Measurements from ENCODE around the gene TRIM2. TPM values are rescaled to one million over a fixed set of nuclear protein-coding genes. Genes with fewer than 3 reads are reported as not detected.
A peak's percentile ranks its signal among the peaks of the same experiment; 100 is the strongest.

The TRIM2 gene
- total RNA-seq, 8 experiments from 2014 or later = 41.9 to 184 (median 133) TPM

DNA sequence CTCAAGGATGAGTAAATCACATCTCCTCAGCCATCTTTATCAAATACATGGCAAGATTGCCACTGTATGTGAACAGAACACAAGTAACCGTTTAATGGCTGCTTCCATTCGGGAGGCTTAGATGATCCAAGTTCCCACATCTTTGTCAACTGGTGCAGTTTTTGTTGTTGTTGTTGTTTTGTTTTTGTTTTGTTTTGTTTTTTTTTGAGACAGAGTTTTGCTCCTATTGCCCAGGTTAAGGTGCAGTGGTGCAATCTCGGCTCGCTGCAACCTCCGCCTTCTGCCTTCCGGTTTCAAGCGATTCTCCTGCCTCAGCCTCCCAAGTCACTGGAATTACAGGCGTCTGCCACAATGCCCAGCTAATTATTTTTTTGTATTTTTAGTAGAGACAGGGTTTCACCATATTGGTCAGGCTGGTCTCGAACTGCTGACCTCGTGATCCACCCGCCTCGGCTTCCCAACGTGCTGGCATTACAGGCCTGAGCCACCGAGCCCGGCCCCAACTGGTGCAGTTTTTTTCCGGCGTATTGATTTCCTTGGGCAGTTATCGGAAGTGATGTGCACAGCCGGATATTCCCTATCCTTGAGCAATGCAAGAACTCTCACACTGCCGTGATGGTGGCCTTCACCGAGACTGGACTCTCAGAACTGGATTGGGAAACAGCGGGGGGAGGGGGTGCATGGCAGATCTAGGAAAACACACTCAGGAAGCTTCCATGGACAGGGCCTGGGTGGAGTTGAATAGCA is 29.2 kb upstream of the TRIM2 start:
- no peak overlapping the region for H3K4me3 ChIP-seq
- no peak for ATAC-seq (replicated peaks in 6 of 8)
- 75 to 100% (median 91%) methylated on average over 3 to 13 of the region's 22 CpGs; no CpG with 5 or more reads in 1 of the 10 experiments for WGBS, 10 experiments
- no peak overlapping the region for H3K27ac ChIP-seq
- peaks cover 0 to 3% of the 10 kb centered on the region in 2 donors for H3K4me1 ChIP-seq (replicated peaks in 1 of 2)
- in situ Hi-C loops (cut with MboI; ENCODE audit: low pct_unique_long_range_greater_than_20kb in 2 of 9, low sequenced_read_pairs in 9 of 9, unreplicated experiment in 9 of 9) = loop anchor here in 1 of 9 experiments (25.0 kb wide), 1 partner anchor 87 kb away; no protein-coding TSS in a partner anchor

- no peak for ATAC-seq (replicated peaks in 6 of 8)
- H3K4me3 ChIP-seq = no peak overlapping the region
- H3K27ac ChIP-seq = no peak overlapping the region
- H3K4me1 ChIP-seq (replicated peaks in 1 of 2) = peaks cover 0 to 3% of the 10 kb centered on the region in 2 donors
- 35 to 100% (median 86%) methylated on average over 1 to 3 of the region's 3 CpGs; no CpG with 5 or more reads in 3 of the 10 experiments for WGBS, 10 experiments
- in situ Hi-C loops (cut with MboI; ENCODE audit: low pct_unique_long_range_greater_than_20kb in 2 of 9, low sequenced_read_pairs in 9 of 9, unreplicated experiment in 9 of 9) = no loop called here
Observed at GRCh38 chr4:153176938-153177337, 27.3 kb upstream of the TRIM2 start.

GRCh38 chr4:153177841-153178240 is 26.4 kb upstream of the TRIM2 start:
- Histone ChIP-seq H3K27ac (no peak overlapping the region), H3K4me3 (no peak overlapping the region), H3K4me1 (replicated peaks in 1 of 2) (peaks cover 2 to 3% of the 10 kb centered on the region in 2 donors)
- WGBS, 10 experiments = 80 to 100% (median 97%) methylated on average over 1 to 6 of the region's 7 CpGs; no CpG with 5 or more reads in 5 of the 10 experiments
- ATAC-seq (replicated peaks in 6 of 8) = no peak
- in situ Hi-C loops (cut with MboI; ENCODE audit: low pct_unique_long_range_greater_than_20kb in 2 of 9, low sequenced_read_pairs in 9 of 9, unreplicated experiment in 9 of 9) = no loop called here

- H3K27ac ChIP-seq = no peak overlapping the region
- no peak overlapping the region for H3K4me3 ChIP-seq
- no peak for ATAC-seq (replicated peaks in 6 of 8)
- in situ Hi-C loops (cut with MboI; ENCODE audit: low pct_unique_long_range_greater_than_20kb in 2 of 9, low sequenced_read_pairs in 9 of 9, unreplicated experiment in 9 of 9) = no loop called here
- H3K4me1 ChIP-seq (replicated peaks in 1 of 2) = peaks cover 3 to 6% of the 10 kb centered on the region in 2 donors
Observed at GRCh38 chr4:153179100-153179499, 25.1 kb upstream of the TRIM2 start.

- peak in 5 of 8 experiments; percentile 28 to 59 (median 46) for ATAC-seq (replicated peaks in 6 of 8)
- Histone ChIP-seq H3K4me3 (no peak overlapping the region), H3K27ac (no peak overlapping the region), H3K4me1 (replicated peaks in 1 of 2) (peaks cover 0 to 6% of the 10 kb centered on the region in 2 donors)
- 78 to 100% (median 93%) methylated on average over 1 to 4 of the region's 6 CpGs; no CpG with 5 or more reads in 3 of the 10 experiments for WGBS, 10 experiments
- in situ Hi-C loops (cut with MboI; ENCODE audit: low pct_unique_long_range_greater_than_20kb in 2 of 9, low sequenced_read_pairs in 9 of 9, unreplicated experiment in 9 of 9) = no loop called here
Observed at GRCh38 chr4:153181293-153181692, 22.9 kb upstream of the TRIM2 start.

DNA sequence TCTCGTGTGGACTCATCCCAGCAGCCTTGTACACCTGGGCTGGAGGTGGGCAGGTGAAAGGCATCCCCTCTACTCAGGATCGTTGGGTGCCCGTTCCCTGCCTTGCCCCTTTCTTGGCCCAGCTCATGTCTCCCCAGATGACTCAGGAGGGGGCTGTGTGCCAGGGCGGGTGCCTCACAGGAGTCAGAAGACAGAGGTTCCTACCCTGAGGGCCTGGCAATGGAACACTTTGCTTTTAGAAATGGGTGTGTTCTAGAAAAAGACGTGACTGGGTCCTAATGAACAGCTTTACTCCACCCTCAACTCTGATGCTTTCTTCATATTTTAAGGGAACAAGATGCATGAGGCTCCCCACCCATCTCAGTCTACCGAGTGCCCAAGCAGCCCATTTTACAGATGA is 22.5 kb upstream of the TRIM2 start:
- Histone ChIP-seq H3K4me3 (no peak overlapping the region), H3K4me1 (replicated peaks in 1 of 2) (peaks cover 0 to 6% of the 10 kb centered on the region in 2 donors), H3K27ac (no peak overlapping the region)
- in situ Hi-C loops (cut with MboI; ENCODE audit: low pct_unique_long_range_greater_than_20kb in 2 of 9, low sequenced_read_pairs in 9 of 9, unreplicated experiment in 9 of 9) = no loop called here
- WGBS, 10 experiments = 0 to 100% (median 100%) methylated on average over 1 to 4 of the region's 6 CpGs; no CpG with 5 or more reads in 3 of the 10 experiments
- ATAC-seq (replicated peaks in 6 of 8) = peak in 2 of 8 experiments; percentile 39 to 72

DNA sequence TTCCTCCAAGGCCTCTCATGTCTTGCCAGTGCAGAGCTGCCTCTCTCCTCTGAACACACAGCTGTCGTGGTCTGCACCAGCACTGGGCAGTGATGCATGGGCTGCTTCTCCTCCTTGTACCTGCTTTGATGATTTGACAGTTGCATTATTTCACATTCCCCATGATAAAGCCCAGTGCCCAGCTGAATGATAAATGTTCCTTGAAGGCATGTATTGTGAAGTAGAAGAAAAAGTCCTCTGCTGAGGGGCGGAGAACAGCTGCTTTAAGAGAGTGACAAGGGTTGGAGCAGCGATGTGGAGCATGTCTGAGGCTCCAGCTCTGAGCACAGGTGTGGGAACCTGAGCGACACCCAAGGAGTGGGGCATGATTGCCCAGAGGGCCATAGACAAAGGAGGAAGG is 21.1 kb upstream of the TRIM2 start:
- Histone ChIP-seq H3K4me3 (no peak overlapping the region), H3K27ac (no peak overlapping the region), H3K4me1 (replicated peaks in 1 of 2) (peaks cover 0 to 6% of the 10 kb centered on the region in 2 donors)
- ATAC-seq (replicated peaks in 6 of 8) = peak in 1 of 8 experiments; percentile 37
- in situ Hi-C loops (cut with MboI; ENCODE audit: low pct_unique_long_range_greater_than_20kb in 2 of 9, low sequenced_read_pairs in 9 of 9, unreplicated experiment in 9 of 9) = no loop called here
- 20 to 100% (median 75%) methylated on average over 1 to 3 of the region's 4 CpGs; no CpG with 5 or more reads in 4 of the 10 experiments for WGBS, 10 experiments

- peaks cover 9 to 20% of the 10 kb centered on the region in 2 donors for H3K4me1 ChIP-seq (replicated peaks in 1 of 2)
- H3K4me3 ChIP-seq = no peak overlapping the region
- in situ Hi-C loops (cut with MboI; ENCODE audit: low pct_unique_long_range_greater_than_20kb in 2 of 9, low sequenced_read_pairs in 9 of 9, unreplicated experiment in 9 of 9) = no loop called here
- WGBS, 10 experiments = 20 to 100% (median 76%) methylated on average over 1 to 2 of the region's 2 CpGs; no CpG with 5 or more reads in 6 of the 10 experiments
- H3K27ac ChIP-seq = no peak overlapping the region
- ATAC-seq (replicated peaks in 6 of 8) = peak in 5 of 8 experiments; percentile 38 to 59 (median 49)
Observed at GRCh38 chr4:153185331-153185852, 18.9 kb upstream of the TRIM2 start.

DNA sequence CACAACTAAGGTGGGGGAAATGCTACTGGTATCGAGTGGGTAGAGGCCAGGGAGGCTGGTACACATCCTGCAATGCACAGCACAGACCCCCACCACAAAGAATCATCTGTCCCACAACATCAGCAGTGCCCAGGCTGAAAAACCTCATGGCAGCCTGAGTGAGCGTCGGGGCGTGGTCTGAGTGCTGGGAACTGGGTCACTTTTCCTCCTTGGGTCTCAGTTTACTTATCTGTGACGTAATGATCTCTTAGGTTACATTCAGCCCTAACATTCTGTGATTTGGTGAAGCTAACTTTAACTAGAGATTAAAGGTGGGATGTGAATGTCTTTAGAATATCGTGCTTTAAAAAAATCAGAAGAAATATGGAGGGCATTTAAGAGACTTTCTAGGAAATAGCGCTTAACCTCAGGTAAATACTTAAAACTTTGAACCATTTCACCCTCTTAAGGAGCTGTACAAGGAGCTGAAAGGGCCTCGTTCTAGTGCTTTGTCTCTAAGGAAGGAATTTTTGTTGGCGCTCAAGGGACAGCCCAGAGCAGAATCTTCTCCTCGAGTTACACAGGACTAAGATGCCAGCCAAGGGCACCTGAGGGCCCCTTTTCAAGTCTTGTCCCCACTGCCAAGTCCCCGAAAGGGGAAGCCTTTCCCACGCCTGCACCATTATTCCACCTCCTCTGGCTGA is 18.1 kb upstream of the TRIM2 start:
- 41 to 92% (median 84%) methylated on average over 1 to 10 of the region's 12 CpGs; no CpG with 5 or more reads in 2 of the 10 experiments for WGBS, 10 experiments
- no peak for ATAC-seq (replicated peaks in 6 of 8)
- Histone ChIP-seq H3K4me3 (no peak overlapping the region), H3K4me1 (replicated peaks in 1 of 2) (peaks cover 13 to 26% of the 10 kb centered on the region in 2 donors), H3K27ac (no peak overlapping the region)
- in situ Hi-C loops (cut with MboI; ENCODE audit: low pct_unique_long_range_greater_than_20kb in 2 of 9, low sequenced_read_pairs in 9 of 9, unreplicated experiment in 9 of 9) = no loop called here

GRCh38 chr4:153189016-153189801 is 15.0 kb upstream of the TRIM2 start:
- Histone ChIP-seq H3K27ac (peak overlapping the region in 1 of 2 donors; percentile 79), H3K4me1 (replicated peaks in 1 of 2) (peaks cover 14 to 27% of the 10 kb centered on the region in 2 donors), H3K4me3 (no peak overlapping the region)
- in situ Hi-C loops (cut with MboI; ENCODE audit: low pct_unique_long_range_greater_than_20kb in 2 of 9, low sequenced_read_pairs in 9 of 9, unreplicated experiment in 9 of 9) = no loop called here
- peak; percentile 44 to 93 (median 91) for ATAC-seq (replicated peaks in 6 of 8)
- 28 to 71% (median 50%) methylated on average over 2 to 10 of the region's 11 CpGs for WGBS, 10 experiments

- peak in 2 of 8 experiments; percentile 34 to 37 for ATAC-seq (replicated peaks in 6 of 8)
- no peak overlapping the region for H3K4me3 ChIP-seq
- in situ Hi-C loops (cut with MboI; ENCODE audit: low pct_unique_long_range_greater_than_20kb in 2 of 9, low sequenced_read_pairs in 9 of 9, unreplicated experiment in 9 of 9) = no loop called here
- 37 to 100% (median 74%) methylated on average over 1 to 5 of the region's 5 CpGs; no CpG with 5 or more reads in 1 of the 10 experiments for WGBS, 10 experiments
- peaks cover 14 to 27% of the 10 kb centered on the region in 2 donors for H3K4me1 ChIP-seq (replicated peaks in 1 of 2)
- no peak overlapping the region for H3K27ac ChIP-seq
Observed at GRCh38 chr4:153191795-153192363, 12.4 kb upstream of the TRIM2 start.

- Histone ChIP-seq H3K27ac (no peak overlapping the region), H3K4me1 (replicated peaks in 1 of 2) (no peaks in the 10 kb centered on the region), H3K4me3 (no peak overlapping the region)
- WGBS, 10 experiments = 0 to 100% (median 60%) methylated on average over 1 to 5 of the region's 5 CpGs; no CpG with 5 or more reads in 3 of the 10 experiments
- in situ Hi-C loops (cut with MboI; ENCODE audit: low pct_unique_long_range_greater_than_20kb in 2 of 9, low sequenced_read_pairs in 9 of 9, unreplicated experiment in 9 of 9) = no loop called here
- no peak for ATAC-seq (replicated peaks in 6 of 8)
Observed at GRCh38 chr4:153197301-153197700, 6.9 kb upstream of the TRIM2 start.

Measured in motor neuron (in vitro differentiated cells).